Measurements from ENCODE around the gene ZFAND5.

GRCh38 chr9:72412483-72413040 lies 47.6 kb upstream of the ZFAND5 start:
- no peak for TF ChIP-seq POLR2A (IDR thresholded peaks at IDR 0.05; ENCODE audit: low read depth, low read length)
- no peak for TF ChIP-seq POLR2AphosphoS5 (IDR thresholded peaks at IDR 0.05; ENCODE audit: low read depth, low read length)
- no peak for TF ChIP-seq TAF1 (IDR thresholded peaks at IDR 0.05; ENCODE audit: borderline replicate concordance, low read depth, low read length)
